Pulmonary artery endothelial cell (primary cell): ENCODE measurements around the gene VDAC1. TPM values are rescaled to one million over a fixed set of nuclear protein-coding genes. Genes with fewer than 3 reads are reported as not detected.

Experiments used
- DNase-seq: peaks from one replicate; pipeline ENCODE4 v3.0.0-alpha.2; 2011; ENCODE audit warnings: low read depth, low spot score
- total RNA-seq: library from RNA; depleted of rRNA; stranded (reverse); fragments of >200 nt; gene quantifications from 2 replicates; pipeline ENCODE4 v1.2.3, GENCODE V29; 2014

The VDAC1 gene
- total RNA-seq, 1 donor from 2014 or later, result 402 TPM

DNA sequence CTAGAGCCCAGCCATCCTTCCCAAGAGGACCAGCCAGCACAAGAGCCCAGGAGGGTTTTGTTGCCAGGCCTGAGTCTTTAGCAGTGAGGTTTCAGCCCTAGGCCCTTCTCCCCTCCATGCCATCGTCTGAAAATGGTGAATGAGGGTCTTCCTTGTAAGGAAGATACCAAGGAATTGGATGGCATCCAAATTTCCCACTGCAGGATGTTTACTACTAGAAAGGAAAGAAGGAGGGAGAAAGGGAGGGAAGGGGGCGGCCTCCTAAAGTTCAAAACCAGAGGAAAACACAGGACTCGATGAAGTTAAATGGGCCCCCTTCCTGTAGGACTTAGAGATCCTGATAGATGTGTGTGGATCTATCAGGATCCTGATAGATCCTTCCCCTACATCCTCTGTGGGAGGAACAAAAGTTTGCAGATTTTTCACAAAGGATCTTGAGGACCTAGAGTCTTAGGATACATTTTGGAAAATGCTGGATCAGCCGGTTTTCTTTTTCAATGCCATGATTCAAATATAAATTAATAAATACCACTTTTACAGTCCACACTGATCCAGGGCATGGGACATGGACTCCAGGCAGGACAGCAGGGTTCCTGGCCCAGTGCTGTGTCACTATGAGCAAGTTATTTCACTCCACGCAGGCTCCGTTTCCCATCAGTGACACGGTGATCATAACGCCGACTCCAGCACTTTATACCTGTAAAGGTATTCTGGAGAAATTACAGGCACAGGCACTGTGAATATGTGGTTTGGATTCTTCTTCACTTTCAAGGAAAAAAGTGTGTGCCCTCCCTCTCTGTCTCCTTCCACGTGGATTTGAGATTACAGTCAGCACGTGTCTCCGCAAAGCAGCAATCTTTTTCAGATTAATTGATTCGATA is 77.2 kb downstream of the VDAC1 start:
- DNase-seq, result no peak

DNA sequence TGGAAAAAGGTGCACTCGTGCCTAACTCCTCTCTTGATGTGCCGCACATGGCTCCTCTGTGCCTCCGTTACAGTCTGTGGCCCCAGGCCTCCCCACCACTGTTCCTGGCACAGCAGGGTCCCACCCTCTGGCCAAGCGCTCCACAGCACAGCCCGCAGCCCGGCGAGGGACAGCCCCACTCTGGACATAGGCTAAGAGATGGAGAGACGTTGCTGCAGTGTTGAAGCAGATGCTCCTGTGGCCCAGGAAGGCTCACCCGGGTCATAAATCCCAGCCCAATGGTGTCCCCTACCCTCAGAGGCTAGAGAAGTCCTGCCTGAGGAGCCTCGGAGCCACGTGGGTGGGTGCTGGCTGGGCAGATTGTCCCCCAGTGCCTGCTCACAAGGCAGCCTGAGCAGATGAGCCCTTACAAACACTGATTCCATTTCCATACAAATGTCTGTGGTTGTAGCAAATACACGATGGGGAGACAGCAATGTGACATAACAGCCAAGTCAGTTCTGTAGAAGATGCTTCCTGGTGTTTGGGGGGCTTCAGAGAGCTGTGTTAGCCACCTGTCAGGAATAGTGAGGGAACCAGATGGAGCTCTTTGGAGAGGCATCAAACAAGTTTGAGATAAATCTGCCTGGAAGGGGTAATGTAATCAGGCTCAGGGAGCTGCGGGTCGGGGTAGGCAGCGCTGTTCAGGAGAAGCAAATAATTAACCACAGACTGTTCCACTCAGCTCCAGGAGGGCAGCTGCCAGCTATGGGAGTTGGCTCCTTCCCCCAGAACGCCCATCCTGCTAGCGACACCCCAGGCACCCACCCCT is 78.1 kb downstream of the VDAC1 start:
- no peak for DNase-seq

DNA sequence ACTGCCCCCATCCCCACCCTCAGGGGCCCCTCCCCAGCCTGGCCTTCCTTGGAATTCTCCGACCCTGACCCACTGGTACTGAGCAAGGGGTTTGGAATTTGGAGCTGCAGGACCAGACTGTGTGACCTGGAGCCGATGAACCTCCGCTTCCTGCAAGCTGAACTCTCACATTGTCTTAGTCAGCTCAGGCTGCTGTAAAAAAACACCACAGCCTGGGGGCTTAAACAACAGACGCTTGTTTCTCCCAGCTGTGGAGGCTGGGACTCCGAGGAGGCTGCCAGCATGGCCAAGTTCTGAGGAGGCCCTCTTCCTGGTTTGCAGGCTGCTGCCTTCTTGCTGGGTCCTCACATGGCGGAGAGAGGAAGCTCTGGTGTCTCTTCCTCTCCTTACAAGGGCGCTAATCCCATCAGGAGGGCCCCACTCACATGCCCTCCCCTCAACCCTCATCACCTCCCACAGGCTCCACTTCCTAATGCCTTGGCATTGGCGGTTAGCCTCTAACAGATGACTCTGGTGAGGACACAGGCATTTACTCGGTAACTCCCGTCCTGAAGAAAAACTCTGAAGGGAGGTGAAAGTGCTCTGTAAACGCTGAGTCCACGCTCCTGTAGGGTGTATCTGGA is 78.8 kb downstream of the VDAC1 start:
- DNase-seq, result no peak

DNA sequence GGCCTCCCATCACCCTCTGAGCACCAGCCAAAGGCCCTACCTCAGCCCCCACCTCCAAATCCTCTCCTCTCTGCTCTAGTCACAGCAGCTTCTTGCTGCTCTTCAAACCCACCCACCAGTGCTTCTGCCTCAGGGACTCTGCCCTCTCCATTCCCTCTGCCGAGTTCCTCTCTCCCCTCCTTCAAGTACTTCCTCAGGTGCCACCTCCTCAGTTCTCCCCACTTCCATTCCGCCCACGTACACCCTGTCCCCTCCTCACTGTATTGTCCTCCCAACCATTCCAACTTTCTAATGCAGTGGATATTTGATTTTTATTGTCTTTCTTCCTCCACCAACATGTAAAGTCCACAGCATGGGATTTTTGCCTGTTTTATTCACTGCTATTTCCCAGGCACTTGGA is 79.5 kb downstream of the VDAC1 start:
- DNase-seq, result no peak

DNA sequence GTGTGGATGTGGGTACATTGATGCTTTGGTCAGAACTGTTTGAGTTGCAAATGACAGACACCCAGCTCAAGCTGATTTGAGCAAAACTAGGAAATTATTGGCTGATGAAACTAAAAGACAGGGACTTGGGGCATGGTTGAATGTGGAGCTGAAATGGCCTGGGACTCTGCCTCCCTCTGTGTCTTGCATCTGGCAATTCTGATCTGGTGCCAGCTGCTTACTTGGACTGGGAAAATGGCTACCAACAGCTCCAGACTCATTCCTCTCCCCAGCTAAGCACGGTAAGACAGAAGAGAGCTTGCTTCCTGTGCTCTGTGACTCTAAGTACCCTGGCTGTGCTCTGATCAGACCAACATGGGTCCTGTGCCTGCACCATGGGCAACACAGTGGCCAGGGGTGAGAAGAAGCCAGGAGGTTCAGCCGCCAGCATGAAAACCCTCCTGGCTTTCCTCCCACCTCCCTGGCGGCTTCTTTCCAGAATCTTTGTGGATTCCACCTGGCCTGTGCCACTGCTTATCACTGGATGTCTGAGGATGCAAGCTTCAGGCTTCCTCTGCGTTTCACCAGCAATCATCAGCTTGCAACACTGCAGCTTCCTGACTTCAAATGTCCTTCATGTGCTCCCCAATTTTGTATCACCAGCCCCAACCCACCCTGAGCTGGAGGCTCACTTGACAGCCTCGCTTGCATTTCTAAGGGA is 80.4 kb downstream of the VDAC1 start:
- no peak for DNase-seq

DNA sequence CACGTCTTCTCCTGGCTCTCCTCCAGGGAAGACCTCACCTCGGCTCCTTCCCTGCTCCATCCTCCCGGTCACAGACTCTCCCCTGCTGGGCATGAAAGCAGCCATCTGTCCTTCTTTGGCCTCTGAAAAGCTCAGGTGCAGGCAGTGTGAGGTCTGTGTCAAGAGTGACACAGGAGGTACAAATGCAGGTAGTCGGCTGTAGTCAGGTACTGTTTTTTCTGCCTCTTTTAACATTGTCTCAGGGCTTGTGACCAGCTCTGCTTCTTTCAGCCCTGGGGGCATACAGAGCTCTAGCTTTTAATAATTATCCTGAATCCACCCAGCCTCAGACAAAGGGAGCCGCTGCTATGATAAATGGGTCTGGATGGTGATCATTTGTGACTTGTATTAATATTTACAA is 82.8 kb downstream of the VDAC1 start:
- DNase-seq, result no peak

Other genes with a start within 250 kb of the VDAC1 start
- gene C5orf15, start 36.4 kb downstream of the VDAC1 start, total RNA-seq, result 27.2 and 36.3 TPM in 2 replicates
- gene TCF7, start 109.7 kb upstream of the VDAC1 start, total RNA-seq, result 0.07 and 0.26 TPM in 2 replicates
- 248 and 304 TPM in 2 replicates for gene SKP1, start 172.0 kb upstream of the VDAC1 start, total RNA-seq
- gene PPP2CA, start 221.1 kb upstream of the VDAC1 start, total RNA-seq, result 119 and 174 TPM in 2 replicates